AG10803 (cell line): ENCODE measurements around the gene CHIC2.
"Not testable (repeated sequence)": the region's sequence is repeated elsewhere in the genome, so short reads cannot be mapped to it uniquely, and the experiment has no call there.

Source experiments
- DNase-seq: peaks from one replicate; pipeline ENCODE4 v3.0.0; 2010; ENCODE audit warnings: low read depth
- H3K4me3 ChIP-seq: 2 replicates; pipeline ENCODE4 v1.5.1; 2011; ENCODE audit warnings: mild to moderate bottlenecking, low read length, control low read depth
- TF ChIP-seq, protein P1 (sequence below): conservative IDR thresholded peaks from 2 replicates; pipeline ENCODE4 v1.5.1; 2011; ENCODE audit warnings: mild to moderate bottlenecking, low read length, control low read depth, inconsistent platforms

Gene CHIC2

GRCh38 chr4:54041100-54041499 is 23.3 kb downstream of the CHIC2 start:
- no peak for DNase-seq
- H3K4me3 ChIP-seq, result no peak overlapping the region
- TF ChIP-seq, protein P1, sequence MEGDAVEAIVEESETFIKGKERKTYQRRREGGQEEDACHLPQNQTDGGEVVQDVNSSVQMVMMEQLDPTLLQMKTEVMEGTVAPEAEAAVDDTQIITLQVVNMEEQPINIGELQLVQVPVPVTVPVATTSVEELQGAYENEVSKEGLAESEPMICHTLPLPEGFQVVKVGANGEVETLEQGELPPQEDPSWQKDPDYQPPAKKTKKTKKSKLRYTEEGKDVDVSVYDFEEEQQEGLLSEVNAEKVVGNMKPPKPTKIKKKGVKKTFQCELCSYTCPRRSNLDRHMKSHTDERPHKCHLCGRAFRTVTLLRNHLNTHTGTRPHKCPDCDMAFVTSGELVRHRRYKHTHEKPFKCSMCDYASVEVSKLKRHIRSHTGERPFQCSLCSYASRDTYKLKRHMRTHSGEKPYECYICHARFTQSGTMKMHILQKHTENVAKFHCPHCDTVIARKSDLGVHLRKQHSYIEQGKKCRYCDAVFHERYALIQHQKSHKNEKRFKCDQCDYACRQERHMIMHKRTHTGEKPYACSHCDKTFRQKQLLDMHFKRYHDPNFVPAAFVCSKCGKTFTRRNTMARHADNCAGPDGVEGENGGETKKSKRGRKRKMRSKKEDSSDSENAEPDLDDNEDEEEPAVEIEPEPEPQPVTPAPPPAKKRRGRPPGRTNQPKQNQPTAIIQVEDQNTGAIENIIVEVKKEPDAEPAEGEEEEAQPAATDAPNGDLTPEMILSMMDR, result no peak

- no peak overlapping the region for H3K4me3 ChIP-seq
- TF ChIP-seq, protein P1, result no peak
- peak; percentile 6 for DNase-seq
These were observed 26.3 kb downstream of the CHIC2 start for GRCh38 chr4:54038056-54038455.

DNA sequence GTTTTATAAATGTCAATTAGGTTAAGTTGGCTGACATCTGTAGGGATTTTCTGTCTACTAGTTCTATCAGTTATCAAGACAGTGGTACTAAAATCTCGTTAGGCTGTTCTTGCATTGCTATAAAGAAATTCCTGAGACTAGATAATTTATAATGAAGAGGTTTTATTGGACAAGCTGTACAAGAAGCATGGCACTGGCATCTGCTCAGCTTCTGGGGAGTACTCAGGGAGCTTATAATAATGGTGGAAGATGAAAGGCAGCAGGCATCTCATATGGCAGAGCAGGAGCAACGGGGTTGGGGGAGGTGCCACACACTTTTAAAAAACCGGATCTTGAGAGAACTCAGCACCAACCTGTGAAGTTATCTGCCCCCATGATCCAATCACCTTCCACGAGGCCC is 28.2 kb downstream of the CHIC2 start:
- no peak overlapping the region for H3K4me3 ChIP-seq
- TF ChIP-seq, protein P1, result no peak
- no peak for DNase-seq

DNA sequence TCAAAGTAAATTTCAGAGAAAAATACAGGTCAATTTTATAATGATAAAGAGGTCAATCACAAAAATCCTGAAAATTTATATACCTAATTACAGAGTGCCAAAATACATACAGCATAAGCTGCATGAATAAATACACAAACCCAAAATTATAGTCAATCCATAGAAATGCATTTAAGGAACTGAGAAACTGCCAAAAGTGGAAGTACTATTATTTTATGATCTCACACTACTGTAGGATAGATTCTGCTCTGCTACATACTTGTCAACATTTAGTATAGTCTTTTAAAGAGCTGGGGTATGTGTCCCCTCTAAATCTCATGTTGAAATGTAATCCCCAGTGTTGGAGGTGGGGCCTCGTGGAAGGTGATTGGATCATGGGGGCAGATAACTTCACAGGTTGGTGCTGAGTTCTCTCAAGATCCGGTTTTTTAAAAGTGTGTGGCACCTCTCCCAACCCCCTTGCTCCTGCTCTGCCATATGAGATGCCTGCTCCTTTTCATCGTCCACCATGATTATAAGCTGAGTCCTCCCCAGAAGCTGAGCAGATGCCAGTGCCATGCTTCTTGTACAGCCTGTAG is 31.8 kb downstream of the CHIC2 start:
- TF ChIP-seq, protein P1, result no peak
- H3K4me3 ChIP-seq, result no peak overlapping the region
- DNase-seq, result no peak

GRCh38 chr4:54027311-54027710 is 37.1 kb downstream of the CHIC2 start:
- no peak for DNase-seq
- no peak overlapping the region for H3K4me3 ChIP-seq
- TF ChIP-seq, protein P1, result no peak

DNA sequence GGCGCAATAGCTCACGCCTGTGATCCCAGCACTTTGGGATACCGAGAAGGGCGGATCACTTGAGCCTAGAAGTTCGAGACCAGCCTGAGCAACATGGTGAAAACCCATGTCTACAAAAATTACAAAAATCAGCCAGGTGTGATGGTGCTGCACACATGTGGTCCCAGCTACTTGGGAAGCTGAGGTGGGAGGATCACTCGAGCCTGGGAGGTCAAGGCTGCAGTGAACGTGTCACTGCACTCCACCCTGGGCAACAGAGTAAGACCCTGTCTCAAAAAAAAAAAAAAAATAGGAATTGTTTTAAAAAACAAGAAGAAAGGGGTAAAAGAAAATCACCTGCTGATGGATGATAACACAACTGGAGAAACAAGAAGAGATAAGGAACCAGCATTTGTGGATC is 38.8 kb downstream of the CHIC2 start:
- DNase-seq, result no peak
- no peak overlapping the region for H3K4me3 ChIP-seq
- TF ChIP-seq, protein P1, result no peak

DNA sequence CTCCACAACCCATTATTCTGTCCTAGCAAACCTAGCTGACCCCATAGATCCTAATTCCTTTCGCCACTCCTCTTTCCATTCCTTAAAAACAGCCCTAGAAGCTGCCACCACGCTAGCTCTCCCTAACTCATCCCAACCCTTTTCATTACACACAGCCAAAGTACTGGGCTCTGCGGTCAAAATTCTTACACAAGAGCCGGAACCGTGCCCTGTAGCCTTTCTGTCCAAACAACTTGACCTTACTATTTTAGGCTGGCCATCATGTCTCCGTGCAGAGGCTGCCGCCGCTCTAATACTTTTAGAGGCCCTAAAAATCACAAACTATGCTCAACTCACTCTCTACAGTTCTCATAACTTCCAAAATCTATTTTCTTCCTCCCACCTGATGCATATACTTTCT is 41.4 kb downstream of the CHIC2 start:
- not testable (repeated sequence) for DNase-seq, H3K4me3 ChIP-seq

- no peak overlapping the region for H3K4me3 ChIP-seq
- TF ChIP-seq, protein P1, result no peak
- DNase-seq, result no peak
These were observed 46.4 kb downstream of the CHIC2 start for GRCh38 chr4:54017974-54018373.
